Retinal pigment epithelial cell (primary cell): ENCODE results near the gene RPH3AL.

ENCODE experiments used
- DNase-seq: peaks from one replicate; pipeline ENCODE4 v3.0.0-alpha.2; 2010; ENCODE audit warnings: low read depth
- H3K4me3 ChIP-seq: 2 replicates; pipeline ENCODE4 v1.5.1; 2011; ENCODE audit warnings: mild to moderate bottlenecking, low read length, control low read depth, moderate library complexity
- CTCF ChIP-seq: conservative IDR thresholded peaks from 2 replicates; pipeline ENCODE4 v1.5.1; 2011; ENCODE audit warnings: low read depth, low read length, control low read depth, inconsistent platforms

The RPH3AL gene

DNA sequence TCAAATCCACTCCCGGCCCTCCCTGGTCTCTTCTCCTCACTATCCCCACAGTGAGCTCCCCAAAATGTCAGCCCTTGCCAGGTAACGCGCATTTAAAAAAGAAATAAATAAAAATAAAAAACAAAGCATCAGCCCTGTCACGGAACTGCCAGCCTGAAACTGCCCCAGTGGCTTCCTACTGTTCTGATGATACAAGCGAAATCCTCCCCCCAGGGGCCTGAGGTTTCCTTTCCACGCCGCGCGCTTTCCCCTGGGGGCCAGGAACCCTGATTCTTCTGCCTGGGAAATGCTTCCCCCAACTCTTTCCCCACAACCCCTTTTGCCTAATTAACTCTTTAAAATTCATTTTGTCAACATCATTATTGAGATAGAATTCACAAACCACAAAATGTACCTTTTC lies 12.2 kb upstream of the RPH3AL start:
- TF ChIP-seq CTCF: no peak
- H3K4me3 ChIP-seq: no peak overlapping the region
- DNase-seq: no peak

DNA sequence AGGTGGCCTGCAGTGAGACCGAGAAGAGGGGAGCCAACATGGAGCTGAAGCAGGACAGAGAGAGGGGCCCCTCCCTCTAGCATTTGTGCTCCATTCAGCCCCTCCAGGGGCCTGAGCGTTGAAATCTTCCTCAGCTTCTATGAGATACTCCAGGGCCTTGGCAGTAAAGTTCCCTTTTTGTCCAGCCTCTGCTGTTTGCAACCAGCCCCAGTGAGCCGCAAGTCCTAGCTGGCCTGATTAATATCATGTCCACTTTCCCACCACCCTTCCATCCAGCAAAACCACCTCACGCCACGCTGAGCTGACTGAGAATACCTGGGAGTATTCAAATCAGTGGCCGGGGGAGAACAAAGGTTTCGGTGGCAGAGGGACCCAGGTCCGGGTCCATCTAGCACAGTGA lies 11.7 kb upstream of the RPH3AL start:
- no peak overlapping the region for H3K4me3 ChIP-seq
- TF ChIP-seq CTCF: no peak
- no peak for DNase-seq

- DNase-seq: no peak
- TF ChIP-seq CTCF: no peak
- no peak overlapping the region for H3K4me3 ChIP-seq
Measured at GRCh38 chr17:362721-363120, 10.1 kb upstream of the RPH3AL start.

GRCh38 chr17:360092-360750 lies 7.6 kb upstream of the RPH3AL start:
- TF ChIP-seq CTCF: no peak
- no peak overlapping the region for H3K4me3 ChIP-seq
- DNase-seq: no peak

- no peak for DNase-seq
- TF ChIP-seq CTCF: no peak
- H3K4me3 ChIP-seq: no peak overlapping the region
Measured at GRCh38 chr17:358491-359151, 6.0 kb upstream of the RPH3AL start.

DNA sequence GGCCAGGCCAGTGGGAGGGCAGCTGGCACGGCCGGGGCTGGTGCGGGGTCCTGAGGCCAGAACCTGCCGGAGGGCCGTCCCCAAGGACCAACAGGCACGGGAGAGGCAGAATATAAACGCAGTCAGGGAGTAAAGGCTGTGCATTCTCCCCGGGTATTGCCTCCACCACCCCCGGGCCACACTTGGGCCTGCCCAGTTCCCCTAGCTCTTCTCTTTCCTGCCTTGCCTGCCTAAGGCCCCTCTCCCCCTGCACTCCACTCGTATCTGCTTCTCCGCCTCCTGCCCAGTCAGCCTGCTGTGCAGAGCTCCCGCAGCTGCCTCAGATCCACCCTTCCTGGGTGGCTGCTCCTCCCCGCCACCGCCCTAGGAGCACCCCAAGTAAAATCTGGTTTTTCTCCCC lies 5.0 kb upstream of the RPH3AL start:
- DNase-seq: no peak
- TF ChIP-seq CTCF: no peak
- no peak overlapping the region for H3K4me3 ChIP-seq
